Mesothelial cell of epicardium (in vitro differentiated cells): ENCODE measurements around the gene DGLUCY. TPM values are rescaled to one million over a fixed set of nuclear protein-coding genes. Genes with fewer than 3 reads are reported as not detected.
"Not testable (repeated sequence)": the region's sequence is repeated elsewhere in the genome, so short reads cannot be mapped to it uniquely, and the experiment has no call there.

Experiments
- DNase-seq, 2 experiments: peaks; one replicate each; pipeline ENCODE4 v3.0.0; 2021; ENCODE audit warnings: low spot score in 2 of 2; ENCODE audit not compliant: unreplicated experiment in 2 of 2
- H3K27ac Mint-ChIP-seq: 2 replicates; pipeline ENCODE4 v1.8.0; 2021; ENCODE audit warnings: mixed read lengths
- H3K27me3 Mint-ChIP-seq: 2 replicates; pipeline ENCODE4 v1.8.0; 2021; ENCODE audit warnings: low read depth, mixed read lengths
- H3K36me3 Mint-ChIP-seq: 2 replicates; pipeline ENCODE4 v1.8.0; 2021; ENCODE audit warnings: mixed read lengths
- H3K4me1 Mint-ChIP-seq: 2 replicates; pipeline ENCODE4 v1.8.0; 2021; ENCODE audit warnings: mixed read lengths
- H3K4me3 Mint-ChIP-seq: 2 replicates; pipeline ENCODE4 v1.8.0; 2021; ENCODE audit warnings: mild to moderate bottlenecking, moderate library complexity, mixed read lengths
- H3K9me3 Mint-ChIP-seq: 2 replicates; pipeline ENCODE4 v1.8.0; 2021; ENCODE audit warnings: mixed read lengths
- total RNA-seq: library from RNA; stranded (reverse); gene quantifications from 3 replicates; pipeline ENCODE4 v1.2.1, GENCODE V29; 2021
- TF ChIP-seq, protein P1 (sequence below): fragments of 200-600 bp; sonication (generic); IDR thresholded peaks from one replicate; pipeline ENCODE4 v1.5.0; 2021; ENCODE audit warnings: antibody characterized with exemption; ENCODE audit not compliant: unreplicated experiment

DGLUCY gene
- total RNA-seq, 1 donor from 2014 or later: 64.1 TPM

DNA sequence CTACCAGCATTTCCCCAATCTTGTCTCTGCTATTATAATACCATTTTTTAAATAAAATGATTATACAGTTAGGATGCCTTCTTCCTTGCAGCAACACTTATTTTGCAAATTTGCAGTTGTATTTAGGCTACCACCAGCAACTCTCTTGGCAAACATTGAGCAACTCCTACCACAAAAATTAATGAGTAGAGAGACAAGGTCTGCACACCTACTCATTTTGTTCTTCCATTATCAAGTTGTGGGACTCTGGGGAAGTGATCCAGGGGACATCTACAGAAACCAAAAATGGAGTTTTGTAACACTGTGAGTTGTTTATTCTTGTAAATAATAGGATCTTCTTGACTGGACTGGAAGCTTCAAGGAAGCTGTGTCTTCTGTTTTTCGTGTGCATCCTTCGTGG, 38.6 kb downstream of the DGLUCY start:
- peaks cover 14% of the 10 kb centered on the region for H3K4me1 Mint-ChIP-seq
- peaks cover 2% of the 10 kb centered on the region for H3K27me3 Mint-ChIP-seq
- DNase-seq: no peak
- H3K9me3 Mint-ChIP-seq: no peaks in the 10 kb centered on the region
- H3K36me3 Mint-ChIP-seq: peaks cover 11% of the 10 kb centered on the region
- H3K4me3 Mint-ChIP-seq: no peak overlapping the region
- TF ChIP-seq, protein P1, sequence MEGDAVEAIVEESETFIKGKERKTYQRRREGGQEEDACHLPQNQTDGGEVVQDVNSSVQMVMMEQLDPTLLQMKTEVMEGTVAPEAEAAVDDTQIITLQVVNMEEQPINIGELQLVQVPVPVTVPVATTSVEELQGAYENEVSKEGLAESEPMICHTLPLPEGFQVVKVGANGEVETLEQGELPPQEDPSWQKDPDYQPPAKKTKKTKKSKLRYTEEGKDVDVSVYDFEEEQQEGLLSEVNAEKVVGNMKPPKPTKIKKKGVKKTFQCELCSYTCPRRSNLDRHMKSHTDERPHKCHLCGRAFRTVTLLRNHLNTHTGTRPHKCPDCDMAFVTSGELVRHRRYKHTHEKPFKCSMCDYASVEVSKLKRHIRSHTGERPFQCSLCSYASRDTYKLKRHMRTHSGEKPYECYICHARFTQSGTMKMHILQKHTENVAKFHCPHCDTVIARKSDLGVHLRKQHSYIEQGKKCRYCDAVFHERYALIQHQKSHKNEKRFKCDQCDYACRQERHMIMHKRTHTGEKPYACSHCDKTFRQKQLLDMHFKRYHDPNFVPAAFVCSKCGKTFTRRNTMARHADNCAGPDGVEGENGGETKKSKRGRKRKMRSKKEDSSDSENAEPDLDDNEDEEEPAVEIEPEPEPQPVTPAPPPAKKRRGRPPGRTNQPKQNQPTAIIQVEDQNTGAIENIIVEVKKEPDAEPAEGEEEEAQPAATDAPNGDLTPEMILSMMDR: no peak
- H3K27ac Mint-ChIP-seq: no peak overlapping the region

DNA sequence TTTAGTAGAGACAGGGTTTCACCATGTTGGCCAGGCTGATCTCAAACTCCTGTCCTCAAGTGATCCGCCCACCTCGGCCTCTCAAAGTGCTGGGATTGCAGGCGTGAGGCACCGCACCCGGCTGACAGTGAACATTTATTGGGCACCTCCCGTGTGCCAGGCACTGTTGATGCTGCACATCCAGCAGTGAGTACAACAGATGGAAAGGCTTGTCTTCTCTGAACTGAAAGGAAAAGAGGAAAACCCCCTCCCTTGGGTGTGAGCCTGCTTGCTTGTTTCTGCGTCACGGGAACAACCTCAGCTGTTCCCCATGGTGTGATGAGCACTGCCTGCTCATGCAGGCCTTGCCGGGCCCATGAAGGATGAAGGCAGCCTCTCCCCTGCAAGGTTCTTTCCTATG, 39.5 kb downstream of the DGLUCY start:
- peaks cover 2% of the 10 kb centered on the region for H3K27me3 Mint-ChIP-seq
- H3K9me3 Mint-ChIP-seq: no peaks in the 10 kb centered on the region
- no peak overlapping the region for H3K4me3 Mint-ChIP-seq
- peaks cover 10% of the 10 kb centered on the region for H3K36me3 Mint-ChIP-seq
- H3K27ac Mint-ChIP-seq: no peak overlapping the region
- TF ChIP-seq, protein P1: no peak
- no peak for DNase-seq
- H3K4me1 Mint-ChIP-seq: peaks cover 19% of the 10 kb centered on the region

DNA sequence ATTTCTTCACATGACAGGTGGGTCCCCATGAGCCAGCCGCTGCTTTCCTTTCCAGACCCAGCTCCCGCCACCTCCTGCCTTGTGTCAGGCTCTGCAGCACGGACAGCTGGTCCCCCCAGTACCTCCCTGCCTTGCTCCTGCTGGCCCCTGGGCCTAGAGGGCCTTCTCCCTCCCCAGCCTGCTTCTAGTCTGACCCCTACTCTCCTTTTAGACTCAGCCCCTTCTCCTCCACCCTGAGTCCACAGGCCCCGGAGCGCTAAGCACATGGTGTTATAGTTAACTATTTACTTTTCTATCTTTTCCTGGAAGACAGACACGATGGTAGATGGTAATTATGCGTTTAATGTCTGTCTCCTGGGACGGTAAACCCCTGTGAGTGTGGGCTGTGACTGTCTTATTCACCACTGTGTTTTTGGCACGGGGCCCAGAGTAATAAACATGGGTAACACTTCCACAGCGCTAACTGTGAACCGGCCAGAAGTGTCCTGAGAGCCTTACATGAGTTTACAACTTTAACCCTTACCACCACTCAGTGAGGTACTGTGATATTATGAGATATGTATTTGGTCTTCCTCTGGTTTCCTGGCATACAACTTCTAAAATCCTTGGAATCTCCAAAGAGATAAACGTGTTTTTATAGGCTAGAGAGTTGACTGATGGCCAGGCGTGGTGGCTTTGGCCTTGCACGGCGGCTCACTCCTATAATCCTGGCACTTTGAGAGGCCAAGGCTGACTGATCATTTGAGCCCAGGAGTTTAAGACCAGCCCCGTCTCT, 41.2 kb downstream of the DGLUCY start:
- Mint-ChIP-seq H3K4me3 (no peak overlapping the region), H3K4me1 (peaks cover 19% of the 10 kb centered on the region), H3K27me3 (peaks cover 2% of the 10 kb centered on the region), H3K36me3 (peaks cover 12% of the 10 kb centered on the region), H3K9me3 (no peaks in the 10 kb centered on the region), H3K27ac (peak overlapping the region; percentile 77)
- TF ChIP-seq, protein P1: no peak
- no peak for DNase-seq

DNA sequence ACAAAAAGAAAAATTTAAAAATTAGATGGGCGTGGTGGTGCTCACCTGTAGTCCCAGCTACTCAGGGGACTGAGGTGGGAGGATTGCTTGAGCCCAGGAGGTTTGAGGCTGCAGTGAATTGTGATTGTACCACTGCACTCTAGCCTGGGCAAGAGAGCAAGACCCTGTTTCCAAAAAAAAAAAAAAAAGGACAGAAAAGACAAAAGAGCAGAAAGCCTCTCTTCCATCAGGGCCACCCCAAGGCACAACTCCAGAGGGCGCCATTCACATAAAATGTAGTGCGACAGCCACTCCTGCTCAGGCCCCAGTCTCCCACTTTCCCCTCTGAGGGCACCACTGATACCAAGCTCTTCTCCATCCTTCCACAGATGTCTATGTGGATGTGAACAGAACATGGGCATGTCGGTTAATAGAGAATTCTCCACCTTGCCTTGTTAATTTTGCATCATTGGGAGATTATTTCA, 41.8 kb downstream of the DGLUCY start:
- TF ChIP-seq, protein P1: no peak
- Mint-ChIP-seq H3K27me3 (peaks cover 2% of the 10 kb centered on the region), H3K4me3 (no peak overlapping the region), H3K9me3 (no peaks in the 10 kb centered on the region), H3K36me3 (peaks cover 17% of the 10 kb centered on the region), H3K27ac (no peak overlapping the region), H3K4me1 (peaks cover 19% of the 10 kb centered on the region)
- no peak for DNase-seq

DNA sequence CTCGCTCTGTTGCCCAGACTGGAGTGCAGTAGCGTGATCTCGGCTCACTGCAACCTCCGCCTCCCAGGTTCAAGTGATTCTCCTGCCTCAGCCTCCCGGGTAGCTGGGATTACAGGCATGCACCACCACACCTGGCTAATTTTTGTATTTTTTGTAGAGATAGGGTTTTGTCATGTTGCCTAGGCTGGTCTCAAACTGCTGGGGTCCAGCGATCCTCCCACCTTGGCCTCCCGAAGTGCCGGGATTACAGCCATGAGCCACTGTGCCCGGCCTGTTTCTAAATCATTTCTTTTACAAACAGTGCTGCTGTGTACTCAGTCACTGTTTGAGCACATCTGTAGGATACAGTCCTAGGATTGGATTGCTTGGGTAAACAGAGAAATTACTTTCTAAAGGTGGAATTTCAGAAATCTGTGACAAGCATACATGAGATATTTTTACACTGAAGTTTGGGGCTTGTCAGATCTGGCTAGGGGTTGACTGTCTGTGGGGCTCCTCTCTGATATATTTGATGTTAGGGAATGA, 42.3 kb downstream of the DGLUCY start:
- H3K9me3 Mint-ChIP-seq, H3K4me3 Mint-ChIP-seq, H3K27me3 Mint-ChIP-seq, H3K27ac Mint-ChIP-seq, DNase-seq: not testable (repeated sequence)
- peaks cover 19% of the 10 kb centered on the region for H3K4me1 Mint-ChIP-seq
- H3K36me3 Mint-ChIP-seq: peaks cover 18% of the 10 kb centered on the region

DNA sequence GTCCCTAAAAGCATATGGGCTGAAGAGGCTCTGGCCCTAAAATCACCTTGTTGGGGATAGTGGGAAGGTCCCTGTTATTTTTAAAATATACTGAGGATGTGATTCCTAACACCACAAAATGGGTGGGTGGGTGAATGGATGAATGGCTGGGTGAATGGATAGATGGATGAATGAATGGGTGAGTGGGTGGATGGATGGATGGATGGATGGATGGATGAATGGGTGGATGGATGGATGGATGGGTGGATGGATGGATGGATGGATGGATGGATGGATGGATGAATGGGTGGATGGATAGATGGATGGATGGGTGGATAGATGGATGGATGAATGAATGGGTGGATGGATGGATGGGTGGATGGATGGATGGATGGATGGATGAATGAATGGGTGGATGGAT, 43.0 kb downstream of the DGLUCY start:
- Mint-ChIP-seq H3K36me3 (peaks cover 21% of the 10 kb centered on the region), H3K4me1 (peaks cover 19% of the 10 kb centered on the region)
- not testable (repeated sequence) for H3K9me3 Mint-ChIP-seq, H3K4me3 Mint-ChIP-seq, DNase-seq, H3K27ac Mint-ChIP-seq, H3K27me3 Mint-ChIP-seq
